Nephron progenitor cell (in vitro differentiated cells): ENCODE data around the gene BET1L.

ENCODE experiments used
- DNase-seq: peaks from one replicate; pipeline ENCODE4 v3.0.0; 2021
- H3K27ac Mint-ChIP-seq: 2 replicates; pipeline ENCODE4 v1.8.0; 2021; ENCODE audit warnings: mild to moderate bottlenecking, moderate library complexity, mixed read lengths
- H3K27me3 Mint-ChIP-seq: 2 replicates; pipeline ENCODE4 v1.8.0; 2021; ENCODE audit warnings: mild to moderate bottlenecking, low read depth, mixed read lengths; ENCODE audit not compliant: poor library complexity
- H3K36me3 Mint-ChIP-seq: 2 replicates; pipeline ENCODE4 v1.8.0; 2021; ENCODE audit warnings: low read depth, mixed read lengths
- H3K4me1 Mint-ChIP-seq: 2 replicates; pipeline ENCODE4 v1.8.0; 2021; ENCODE audit warnings: mixed read lengths
- H3K4me3 Mint-ChIP-seq: 2 replicates; pipeline ENCODE4 v1.8.0; 2021; ENCODE audit warnings: mild to moderate bottlenecking, moderate library complexity, mixed read lengths
- H3K9me3 Mint-ChIP-seq: 2 replicates; pipeline ENCODE4 v1.8.0; 2021; ENCODE audit warnings: mild to moderate bottlenecking, moderate library complexity, mixed read lengths
- CTCF ChIP-seq: fragments of 200-600 bp; sonication (generic); IDR thresholded peaks from 2 replicates; pipeline ENCODE4 v1.5.0; 2021; ENCODE audit warnings: antibody characterized with exemption

BET1L gene

GRCh38 chr11:252666-253065 lies 45.5 kb upstream of the BET1L start:
- TF ChIP-seq CTCF, result no peak
- Mint-ChIP-seq H3K36me3 (peaks cover 43% of the 10 kb centered on the region), H3K4me1 (peaks cover 11% of the 10 kb centered on the region), H3K9me3 (no peaks in the 10 kb centered on the region), H3K27me3 (peaks cover 2% of the 10 kb centered on the region), H3K27ac (no peak overlapping the region), H3K4me3 (no peak overlapping the region)
- no peak for DNase-seq

GRCh38 chr11:251550-251949 lies 44.4 kb upstream of the BET1L start:
- peaks cover 6% of the 10 kb centered on the region for H3K4me1 Mint-ChIP-seq
- no peak for DNase-seq
- no peaks in the 10 kb centered on the region for H3K9me3 Mint-ChIP-seq
- H3K27ac Mint-ChIP-seq, result no peak overlapping the region
- peaks cover 2% of the 10 kb centered on the region for H3K27me3 Mint-ChIP-seq
- no peak for TF ChIP-seq CTCF
- H3K4me3 Mint-ChIP-seq, result no peak overlapping the region
- peaks cover 52% of the 10 kb centered on the region for H3K36me3 Mint-ChIP-seq

GRCh38 chr11:250740-251299 lies 43.6 kb upstream of the BET1L start:
- Mint-ChIP-seq H3K4me3 (no peak overlapping the region), H3K4me1 (peaks cover 6% of the 10 kb centered on the region), H3K36me3 (peaks cover 58% of the 10 kb centered on the region), H3K9me3 (no peaks in the 10 kb centered on the region), H3K27ac (peak overlapping the region; percentile 82), H3K27me3 (peaks cover 2% of the 10 kb centered on the region)
- peak; percentile 72 for TF ChIP-seq CTCF
- DNase-seq, result peak; percentile 77

GRCh38 chr11:250274-250673 lies 43.1 kb upstream of the BET1L start:
- peaks cover 2% of the 10 kb centered on the region for H3K27me3 Mint-ChIP-seq
- H3K36me3 Mint-ChIP-seq, result peaks cover 63% of the 10 kb centered on the region
- H3K9me3 Mint-ChIP-seq, result no peaks in the 10 kb centered on the region
- DNase-seq, result no peak
- H3K4me3 Mint-ChIP-seq, result no peak overlapping the region
- no peak overlapping the region for H3K27ac Mint-ChIP-seq
- peaks cover 6% of the 10 kb centered on the region for H3K4me1 Mint-ChIP-seq
- TF ChIP-seq CTCF, result no peak

- Mint-ChIP-seq H3K9me3 (no peaks in the 10 kb centered on the region), H3K4me3 (no peak overlapping the region), H3K4me1 (peaks cover 6% of the 10 kb centered on the region), H3K36me3 (peaks cover 72% of the 10 kb centered on the region), H3K27me3 (peaks cover 2% of the 10 kb centered on the region), H3K27ac (peak overlapping the region; percentile 9)
- no peak for TF ChIP-seq CTCF
- no peak for DNase-seq
Observed at GRCh38 chr11:249062-249461, 41.9 kb upstream of the BET1L start.

- H3K27me3 Mint-ChIP-seq, result no peaks in the 10 kb centered on the region
- H3K36me3 Mint-ChIP-seq, result peaks cover 75% of the 10 kb centered on the region
- TF ChIP-seq CTCF, result no peak
- H3K9me3 Mint-ChIP-seq, result no peaks in the 10 kb centered on the region
- no peaks in the 10 kb centered on the region for H3K4me1 Mint-ChIP-seq
- no peak for DNase-seq
- H3K4me3 Mint-ChIP-seq, result no peak overlapping the region
- no peak overlapping the region for H3K27ac Mint-ChIP-seq
Observed at GRCh38 chr11:244376-244775, 37.2 kb upstream of the BET1L start.
